Anterior cingulate cortex (tissue), 58 donors: ENCODE results near the gene XCR1.
"Not testable (repeated sequence)": the region's sequence is repeated elsewhere in the genome, so short reads cannot be mapped to it uniquely, and the experiment has no call there.

Experiments
- DNase-seq, 58 donors: peaks; one replicate each; lab custom pipeline; 2025; lab: John Stamatoyannopoulos, UW

XCR1 gene

GRCh38 chr3:46046231-46046630 is 18.9 kb upstream of the XCR1 start:
- DNase-seq = not testable (repeated sequence)

- DNase-seq = no peak
Measured at GRCh38 chr3:46038916-46039315, 11.6 kb upstream of the XCR1 start.

- DNase-seq = not testable (repeated sequence)
Measured at GRCh38 chr3:46038071-46038470, 10.8 kb upstream of the XCR1 start.

- no peak for DNase-seq
Measured at GRCh38 chr3:46036191-46036590, 8.9 kb upstream of the XCR1 start.

- DNase-seq = no peak
Measured at GRCh38 chr3:46031747-46032146, 4.5 kb upstream of the XCR1 start.

- no peak for DNase-seq
Measured at GRCh38 chr3:46031269-46031668, 4.0 kb upstream of the XCR1 start.

GRCh38 chr3:46030626-46031025 is 3.3 kb upstream of the XCR1 start:
- DNase-seq = no peak

- DNase-seq = no peak
Measured at GRCh38 chr3:46029953-46030543, 2.8 kb upstream of the XCR1 start.

GRCh38 chr3:46027736-46028397 is 584 bp upstream of the XCR1 start:
- no peak for DNase-seq

GRCh38 chr3:46025139-46025538 is 2.1 kb downstream of the XCR1 start:
- DNase-seq = no peak

GRCh38 chr3:46024131-46024530 is 3.2 kb downstream of the XCR1 start:
- no peak for DNase-seq

GRCh38 chr3:46022909-46023785 is 4.1 kb downstream of the XCR1 start:
- no peak for DNase-seq

GRCh38 chr3:46021516-46021915 is 5.8 kb downstream of the XCR1 start:
- DNase-seq = no peak

- no peak for DNase-seq
Measured at GRCh38 chr3:46020766-46021510, 6.3 kb downstream of the XCR1 start.

GRCh38 chr3:46019707-46020106 is 7.6 kb downstream of the XCR1 start:
- DNase-seq = no peak

- DNase-seq = peak in 7 of 58 donors; percentile 6 to 57 (median 9)
Measured at GRCh38 chr3:46017720-46018119, 9.6 kb downstream of the XCR1 start.

GRCh38 chr3:46013316-46014094 is 13.8 kb downstream of the XCR1 start:
- DNase-seq = no peak

GRCh38 chr3:46012246-46012645 is 15.0 kb downstream of the XCR1 start:
- DNase-seq = no peak

GRCh38 chr3:46010519-46011113 is 16.7 kb downstream of the XCR1 start:
- no peak for DNase-seq

GRCh38 chr3:46008058-46008457 is 19.2 kb downstream of the XCR1 start:
- no peak for DNase-seq
